HG03159 (cell line): Measurements from ENCODE around the gene CUL2.

Source experiments
- ATAC-seq: cut with Tn5 transposase; IDR thresholded peaks from one replicate; pipeline ENCODE4 v1.9.1; 2021; ENCODE audit warnings: mild to moderate bottlenecking, moderate library complexity; ENCODE audit not compliant: unreplicated experiment

CUL2 gene

GRCh38 chr10:35090162-35090954 is at the start of gene CUL2:
Gene CUL2, minus strand, starts transcription at chr10:35090341. Its CDS starts 19,024 bp downstream, at chr10:35071317.
- ATAC-seq = peak; percentile 96

DNA sequence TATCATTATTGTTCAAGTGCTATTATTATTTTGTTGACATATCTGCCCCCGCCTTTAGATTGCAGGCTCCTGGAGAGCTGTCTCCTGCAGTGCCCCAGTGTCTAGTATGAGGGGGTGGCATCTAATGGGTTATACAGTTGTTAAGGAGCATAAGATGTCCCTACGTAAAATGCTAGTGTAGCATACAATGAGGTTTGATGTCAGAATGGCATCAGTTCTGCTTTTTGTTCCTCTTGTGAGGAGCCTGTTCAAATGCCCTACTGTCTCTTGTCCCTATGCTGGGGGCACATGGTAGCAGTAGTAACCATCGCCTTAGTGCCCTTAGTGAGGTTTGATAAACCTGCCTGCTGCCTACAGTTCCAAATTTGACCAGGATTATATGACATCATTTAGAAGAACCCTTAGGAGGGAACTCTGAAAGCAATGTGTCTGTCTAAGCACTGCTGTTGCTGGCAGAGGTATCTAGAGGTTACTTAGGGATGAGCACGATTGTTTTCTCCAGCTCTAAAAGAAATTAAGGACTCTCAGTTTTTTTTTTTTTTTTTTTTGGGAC is 46.2 kb upstream of the CUL2 start:
- ATAC-seq = peak; percentile 68

GRCh38 chr10:35135861-35136260 is 45.7 kb upstream of the CUL2 start:
- no peak for ATAC-seq

GRCh38 chr10:35133586-35133985 is 43.4 kb upstream of the CUL2 start:
- ATAC-seq = no peak

DNA sequence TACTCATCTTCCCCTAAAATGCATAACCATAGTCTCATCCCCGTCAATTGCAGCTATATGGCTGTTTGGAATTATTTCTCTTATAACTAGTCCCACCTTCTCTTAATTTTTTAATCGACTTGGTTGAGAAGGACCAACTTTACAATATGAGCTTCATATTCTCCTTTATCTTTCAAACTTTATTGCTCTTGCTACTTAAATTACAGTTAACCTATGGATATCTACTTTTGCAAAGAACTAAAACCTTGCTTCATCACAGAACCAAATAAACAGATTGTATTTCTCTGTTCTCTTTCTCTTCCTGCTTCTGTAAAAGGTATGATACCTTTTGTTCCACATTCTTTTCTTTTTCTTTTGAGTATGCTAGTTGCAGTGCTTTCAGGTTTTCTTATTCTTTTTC is 42.6 kb upstream of the CUL2 start:
- ATAC-seq = no peak

DNA sequence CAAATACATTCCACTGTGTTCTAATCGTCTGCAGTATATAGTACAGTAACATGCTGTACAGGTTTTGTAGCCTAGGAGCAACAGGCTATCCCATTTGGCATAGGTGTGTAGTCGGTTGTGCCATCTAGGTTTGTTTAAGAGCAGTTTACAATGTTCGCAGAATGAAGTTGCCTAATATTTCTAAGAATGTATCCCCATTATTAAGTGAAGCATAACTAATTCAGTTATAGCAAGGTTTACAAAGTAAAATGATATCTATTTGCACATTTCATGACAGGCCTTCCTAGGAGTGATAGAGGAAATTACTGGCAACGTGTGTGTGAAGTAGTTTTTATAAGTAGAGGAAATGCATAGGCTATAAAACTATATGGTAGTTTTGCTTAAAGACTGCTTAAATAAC is 40.5 kb upstream of the CUL2 start:
- no peak for ATAC-seq

DNA sequence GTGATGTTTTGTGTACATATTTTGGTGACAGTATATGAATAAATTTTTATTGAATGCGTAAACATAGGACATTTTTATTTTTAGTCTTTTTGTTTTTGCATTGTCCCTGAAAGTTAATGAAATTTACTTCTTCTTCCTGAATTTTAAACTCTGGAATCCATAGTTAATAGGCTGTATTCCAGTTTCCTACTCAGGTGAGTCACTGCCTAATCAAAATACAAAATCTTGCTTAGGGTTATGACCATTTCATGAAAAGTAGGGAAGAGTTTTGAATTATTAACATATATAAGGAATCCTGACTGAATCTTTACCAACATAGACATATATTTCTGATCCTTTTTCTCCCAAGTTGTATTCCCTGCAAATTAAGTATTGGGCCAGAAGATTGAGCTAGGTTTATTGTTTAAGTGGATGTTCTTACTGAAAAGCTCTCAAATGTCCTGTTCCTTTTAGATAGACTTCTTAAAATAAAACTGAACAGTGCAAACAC is 39.1 kb upstream of the CUL2 start:
- ATAC-seq = no peak

- no peak for ATAC-seq
These were observed 37.2 kb upstream of the CUL2 start for GRCh38 chr10:35127289-35127891.

GRCh38 chr10:35126530-35127288 is 36.6 kb upstream of the CUL2 start, which contains the start of gene CREM:
Gene CREM, plus strand, starts transcription at chr10:35126846. Its CDS starts 10,990 bp downstream, at chr10:35137836.
- peak; percentile 80 for ATAC-seq

- peak; percentile 1 for ATAC-seq
These were observed 36.0 kb upstream of the CUL2 start for GRCh38 chr10:35126062-35126529.

DNA sequence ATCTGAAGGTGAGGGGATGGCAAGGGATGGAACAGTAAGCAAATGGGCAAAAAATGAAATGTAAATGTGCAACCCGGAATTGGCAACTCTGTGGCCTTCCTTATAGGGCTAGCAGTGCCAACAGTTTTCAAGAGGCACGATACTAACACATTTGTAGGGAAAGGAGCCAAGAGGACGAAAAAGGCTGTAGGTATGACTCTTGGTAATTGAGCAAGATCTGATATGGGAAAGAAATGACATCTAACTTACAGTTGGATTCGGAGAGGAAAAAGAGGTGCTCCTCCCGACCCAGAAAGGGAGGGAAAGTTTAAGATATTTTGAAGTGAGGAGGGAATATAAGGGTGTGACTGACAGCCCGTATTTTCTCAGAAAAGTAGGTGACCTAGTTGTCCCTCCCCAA is 34.4 kb upstream of the CUL2 start:
- no peak for ATAC-seq

DNA sequence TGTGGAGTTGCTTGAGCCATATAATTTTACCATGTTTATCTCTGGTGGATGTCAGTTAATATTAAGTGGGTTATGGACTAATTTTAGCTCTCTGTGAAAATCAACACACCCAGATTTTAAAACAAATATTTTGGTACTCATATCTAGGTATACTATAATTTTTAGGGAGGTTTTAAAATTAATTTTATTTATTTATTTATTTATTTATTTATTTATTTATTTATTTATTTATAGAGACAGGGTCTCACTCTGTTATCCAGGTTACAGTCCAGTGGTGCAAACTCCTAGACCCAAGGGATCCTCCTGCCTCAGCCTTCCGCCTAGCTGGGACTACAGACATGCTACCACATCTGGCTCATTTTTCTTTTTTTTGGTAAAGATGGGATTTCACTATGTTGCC is 29.2 kb upstream of the CUL2 start:
- no peak for ATAC-seq

GRCh38 chr10:35112571-35112970 is 22.4 kb upstream of the CUL2 start:
- ATAC-seq = no peak

- ATAC-seq = no peak
These were observed 13.7 kb upstream of the CUL2 start for GRCh38 chr10:35103882-35104281.

DNA sequence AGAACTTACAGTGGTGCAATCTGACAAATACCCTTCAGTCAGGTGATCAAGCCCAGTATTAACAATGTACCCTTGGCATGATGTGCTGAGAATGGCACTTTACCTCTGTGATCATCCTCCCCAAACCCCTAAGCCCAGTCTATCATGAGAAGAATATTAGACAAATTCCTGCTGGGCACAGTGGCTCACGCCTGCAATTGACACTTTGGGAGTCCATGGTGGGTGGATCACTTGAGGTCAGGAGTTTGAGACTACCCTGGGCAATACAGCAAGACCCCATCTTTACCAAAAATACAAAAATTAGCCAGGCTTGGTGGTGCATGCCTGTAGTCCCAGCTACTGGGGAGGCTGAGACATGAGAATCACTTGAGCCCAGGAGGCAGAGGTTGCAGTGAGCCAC is 7.4 kb upstream of the CUL2 start:
- ATAC-seq = no peak

DNA sequence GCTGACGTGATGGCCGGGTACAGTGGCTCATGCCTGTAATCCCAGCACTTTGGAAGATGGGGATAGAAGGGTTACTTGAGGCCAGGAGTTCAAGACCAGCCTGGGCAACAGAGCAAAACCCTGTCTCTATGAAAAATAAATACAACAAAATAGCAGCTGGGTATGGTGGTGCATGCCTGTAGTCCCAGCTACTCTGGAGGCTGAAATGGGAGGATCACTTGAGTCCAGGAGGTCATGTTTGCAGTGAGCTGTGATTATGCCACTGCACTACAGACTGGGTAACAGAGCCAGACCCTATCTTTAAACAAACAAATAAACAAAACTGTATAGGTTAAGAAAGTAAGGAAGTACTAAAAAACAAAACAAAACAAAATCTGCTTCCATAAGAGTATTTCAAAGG is 6.2 kb upstream of the CUL2 start:
- no peak for ATAC-seq

GRCh38 chr10:35092851-35093250 is 2.7 kb upstream of the CUL2 start:
- ATAC-seq = no peak

GRCh38 chr10:35091994-35092790 is 2.1 kb upstream of the CUL2 start:
- no peak for ATAC-seq

DNA sequence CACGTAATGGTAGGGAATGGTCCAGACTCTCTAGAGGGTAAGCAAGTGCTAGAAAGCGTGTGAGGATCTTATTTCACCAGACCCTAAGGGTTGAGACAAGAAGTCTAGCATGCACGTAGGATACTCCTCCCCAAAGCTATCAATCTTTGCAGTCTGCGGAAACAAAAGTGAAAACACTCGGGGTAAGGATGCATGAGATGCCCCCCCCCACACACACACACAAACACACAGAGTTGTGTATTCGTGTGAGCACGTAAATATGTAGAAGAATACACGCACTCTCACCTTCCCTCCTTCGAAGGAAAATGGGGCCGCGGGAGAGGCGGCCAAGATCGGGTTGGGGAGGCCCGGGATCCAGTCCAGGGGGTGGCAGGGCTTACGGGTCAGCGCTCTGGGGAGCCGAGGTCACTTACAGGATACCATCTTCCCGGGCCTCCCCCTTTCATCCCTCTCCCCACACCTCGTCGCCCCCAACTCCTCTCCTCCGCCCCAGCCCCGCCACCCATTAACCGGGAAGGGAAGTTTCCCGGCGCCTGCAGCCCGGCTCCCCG is 455 bp downstream of the CUL2 start:
- peak; percentile 40 for ATAC-seq

GRCh38 chr10:35083242-35083641 is 6.9 kb downstream of the CUL2 start:
- no peak for ATAC-seq
